Measurements from ENCODE around the gene VWC2L.

Gene VWC2L

GRCh38 chr2:214542866-214543265, 132.0 kb downstream of the VWC2L start:
- no peak for DNase-seq

GRCh38 chr2:214543386-214543955, 132.6 kb downstream of the VWC2L start:
- DNase-seq, result no peak

- DNase-seq, result no peak
These were observed 135.2 kb downstream of the VWC2L start for GRCh38 chr2:214545898-214546542.

GRCh38 chr2:214547931-214548330, 137.1 kb downstream of the VWC2L start:
- no peak for DNase-seq

GRCh38 chr2:214549946-214550345, 139.1 kb downstream of the VWC2L start:
- no peak for DNase-seq

GRCh38 chr2:214550786-214551185, 139.9 kb downstream of the VWC2L start:
- DNase-seq, result no peak

GRCh38 chr2:214557884-214558283, 147.0 kb downstream of the VWC2L start:
- no peak for DNase-seq

GRCh38 chr2:214558341-214558740, 147.5 kb downstream of the VWC2L start:
- no peak for DNase-seq

- no peak for DNase-seq
These were observed 149.3 kb downstream of the VWC2L start for GRCh38 chr2:214560176-214560575.

GRCh38 chr2:214560618-214561190, 149.8 kb downstream of the VWC2L start:
- no peak for DNase-seq

GRCh38 chr2:214565246-214565645, 154.4 kb downstream of the VWC2L start:
- no peak for DNase-seq

GRCh38 chr2:214566457-214566856, 155.6 kb downstream of the VWC2L start:
- no peak for DNase-seq

GRCh38 chr2:214569419-214570035, 158.7 kb downstream of the VWC2L start:
- no peak for DNase-seq

- DNase-seq, result no peak
These were observed 163.4 kb downstream of the VWC2L start for GRCh38 chr2:214574084-214574781.

GRCh38 chr2:214575030-214575429, 164.2 kb downstream of the VWC2L start:
- DNase-seq, result no peak

- DNase-seq, result no peak
These were observed 164.6 kb downstream of the VWC2L start for GRCh38 chr2:214575465-214575864.

GRCh38 chr2:214577769-214578168, 166.9 kb downstream of the VWC2L start:
- no peak for DNase-seq

- DNase-seq, result no peak
These were observed 167.6 kb downstream of the VWC2L start for GRCh38 chr2:214578442-214578841.

- DNase-seq, result no peak
These were observed 168.2 kb downstream of the VWC2L start for GRCh38 chr2:214579035-214579434.

- DNase-seq, result no peak
These were observed 176.6 kb downstream of the VWC2L start for GRCh38 chr2:214587442-214587841.

GRCh38 chr2:214591366-214591765, 180.5 kb downstream of the VWC2L start:
- DNase-seq, result no peak

GRCh38 chr2:214592011-214592410, 181.2 kb downstream of the VWC2L start:
- no peak for DNase-seq

- peak; percentile 83 for DNase-seq
These were observed 182.9 kb downstream of the VWC2L start for GRCh38 chr2:214593727-214594126.
